COR-L47 (cell line): ENCODE data around the gene VEGFB.
"Not testable (repeated sequence)": the region's sequence is repeated elsewhere in the genome, so short reads cannot be mapped to it uniquely, and the experiment has no call there.

Source experiments
- DNase-seq: peaks from one replicate; lab custom pipeline; 2025; lab: John Stamatoyannopoulos, UW

Gene VEGFB

GRCh38 chr11:64232182-64232966 lies 2.0 kb upstream of the VEGFB start:
- DNase-seq, result no peak

GRCh38 chr11:64232967-64233315 lies 1.4 kb upstream of the VEGFB start:
- DNase-seq, result no peak

- DNase-seq, result peak; percentile 56
These were observed 429 bp downstream of the VEGFB start for GRCh38 chr11:64234647-64235379.

- no peak for DNase-seq
These were observed 1.2 kb downstream of the VEGFB start for GRCh38 chr11:64235437-64236161.

GRCh38 chr11:64237484-64237951 lies 3.1 kb downstream of the VEGFB start:
- DNase-seq, result peak; percentile 95

GRCh38 chr11:64238076-64238475 lies 3.7 kb downstream of the VEGFB start:
- peak; percentile 26 for DNase-seq

GRCh38 chr11:64238999-64239398 lies 4.6 kb downstream of the VEGFB start:
- no peak for DNase-seq

- no peak for DNase-seq
These were observed 5.5 kb downstream of the VEGFB start for GRCh38 chr11:64239662-64240434.

GRCh38 chr11:64240435-64241240 lies 6.3 kb downstream of the VEGFB start, which contains the start of gene FKBP2:
FKBP2 (plus strand) TSS chr11:64241095; CDS start chr11:64242388, 1,293 bp downstream.
- DNase-seq, result peak; percentile 97

GRCh38 chr11:64241241-64241490 lies 6.8 kb downstream of the VEGFB start:
- peak; percentile 96 for DNase-seq

GRCh38 chr11:64241491-64242374 lies 7.3 kb downstream of the VEGFB start:
- no peak for DNase-seq

- no peak for DNase-seq
These were observed 9.0 kb downstream of the VEGFB start for GRCh38 chr11:64243236-64243854.

- DNase-seq, result no peak
These were observed 9.7 kb downstream of the VEGFB start for GRCh38 chr11:64244107-64244506.

- DNase-seq, result no peak
These were observed 10.6 kb downstream of the VEGFB start for GRCh38 chr11:64244966-64245365.

GRCh38 chr11:64245401-64245796 lies 11.0 kb downstream of the VEGFB start:
- DNase-seq, result peak; percentile 55

- DNase-seq, result no peak
These were observed 11.6 kb downstream of the VEGFB start for GRCh38 chr11:64245797-64246620.

GRCh38 chr11:64246621-64246870 lies 12.2 kb downstream of the VEGFB start:
- DNase-seq, result not testable (repeated sequence)

GRCh38 chr11:64246871-64247728 lies 12.7 kb downstream of the VEGFB start, which contains the start of gene PPP1R14B:
PPP1R14B (minus strand) TSS chr11:64246943; CDS start chr11:64246673, 270 bp downstream.
- DNase-seq, result peak; percentile 85
